ENCODE results near the gene PSMB7. TPM values are rescaled to one million over a fixed set of nuclear protein-coding genes. Genes with fewer than 3 reads are reported as not detected.

Gene PSMB7
- total RNA-seq, 1 donor from 2014 or later: 108 TPM

GRCh38 chr9:124388275-124389048, 26.8 kb downstream of the PSMB7 start:
- Mint-ChIP-seq H3K4me3 (ENCODE audit: unreplicated experiment) (no peak overlapping the region), H3K4me1 (ENCODE audit: low read depth) (peaks cover 47% of the 10 kb centered on the region), H3K36me3 (ENCODE audit: low read depth) (peaks cover 5% of the 10 kb centered on the region), H3K27me3 (ENCODE audit: low read depth) (no peaks in the 10 kb centered on the region), H3K9me3 (ENCODE audit: low read depth) (no peaks in the 10 kb centered on the region), H3K27ac (ENCODE audit: unreplicated experiment) (peak overlapping the region; percentile 61)
- no peak for DNase-seq (ENCODE audit: low spot score)
- no peak for TF ChIP-seq CTCF (IDR thresholded peaks at IDR 0.05)

- no peak for DNase-seq (ENCODE audit: low spot score)
- H3K36me3 Mint-ChIP-seq (ENCODE audit: low read depth): peaks cover 9% of the 10 kb centered on the region
- TF ChIP-seq CTCF (IDR thresholded peaks at IDR 0.05): no peak
- no peaks in the 10 kb centered on the region for H3K27me3 Mint-ChIP-seq (ENCODE audit: low read depth)
- H3K4me3 Mint-ChIP-seq (ENCODE audit: unreplicated experiment): no peak overlapping the region
- peak overlapping the region; percentile 13 for H3K27ac Mint-ChIP-seq (ENCODE audit: unreplicated experiment)
- H3K9me3 Mint-ChIP-seq (ENCODE audit: low read depth): no peaks in the 10 kb centered on the region
- peaks cover 44% of the 10 kb centered on the region for H3K4me1 Mint-ChIP-seq (ENCODE audit: low read depth)
Measured at GRCh38 chr9:124386201-124386600, 29.0 kb downstream of the PSMB7 start.

GRCh38 chr9:124385623-124386022, 29.6 kb downstream of the PSMB7 start:
- no peak for DNase-seq (ENCODE audit: low spot score)
- Mint-ChIP-seq H3K36me3 (ENCODE audit: low read depth) (peaks cover 9% of the 10 kb centered on the region), H3K27ac (ENCODE audit: unreplicated experiment) (no peak overlapping the region), H3K4me3 (ENCODE audit: unreplicated experiment) (no peak overlapping the region), H3K4me1 (ENCODE audit: low read depth) (peaks cover 41% of the 10 kb centered on the region), H3K27me3 (ENCODE audit: low read depth) (no peaks in the 10 kb centered on the region), H3K9me3 (ENCODE audit: low read depth) (no peaks in the 10 kb centered on the region)
- no peak for TF ChIP-seq CTCF (IDR thresholded peaks at IDR 0.05)

- H3K27ac Mint-ChIP-seq (ENCODE audit: unreplicated experiment): no peak overlapping the region
- DNase-seq (ENCODE audit: low spot score): no peak
- no peaks in the 10 kb centered on the region for H3K27me3 Mint-ChIP-seq (ENCODE audit: low read depth)
- peaks cover 12% of the 10 kb centered on the region for H3K36me3 Mint-ChIP-seq (ENCODE audit: low read depth)
- H3K4me1 Mint-ChIP-seq (ENCODE audit: low read depth): peaks cover 36% of the 10 kb centered on the region
- no peak for TF ChIP-seq CTCF (IDR thresholded peaks at IDR 0.05)
- no peak overlapping the region for H3K4me3 Mint-ChIP-seq (ENCODE audit: unreplicated experiment)
- H3K9me3 Mint-ChIP-seq (ENCODE audit: low read depth): no peaks in the 10 kb centered on the region
Measured at GRCh38 chr9:124384846-124385245, 30.4 kb downstream of the PSMB7 start.

- no peak for DNase-seq (ENCODE audit: low spot score)
- Mint-ChIP-seq H3K9me3 (ENCODE audit: low read depth) (no peaks in the 10 kb centered on the region), H3K36me3 (ENCODE audit: low read depth) (peaks cover 16% of the 10 kb centered on the region), H3K27me3 (ENCODE audit: low read depth) (no peaks in the 10 kb centered on the region), H3K4me3 (ENCODE audit: unreplicated experiment) (no peak overlapping the region), H3K27ac (ENCODE audit: unreplicated experiment) (no peak overlapping the region), H3K4me1 (ENCODE audit: low read depth) (peaks cover 30% of the 10 kb centered on the region)
- no peak for TF ChIP-seq CTCF (IDR thresholded peaks at IDR 0.05)
Measured at GRCh38 chr9:124384210-124384609, 31.0 kb downstream of the PSMB7 start.
